H1 (cell line): Measurements from ENCODE around the gene TIGD1. TPM values are rescaled to one million over a fixed set of nuclear protein-coding genes. Genes with fewer than 3 reads are reported as not detected.

Source experiments
- CTCF ChIA-PET: fragments of 300-600 bp; sonication (Branson Sonifier 250); formaldehyde crosslinking; loops from one replicate; lab custom pipeline; 2021; ENCODE audit not compliant: partially characterized antibody; lab: Charles Lee
- POLR2A ChIA-PET: fragments of 300-600 bp; sonication (Branson Sonifier 250); formaldehyde crosslinking; loops from one replicate; lab custom pipeline; 2021; ENCODE audit warnings: inconsistent platforms; ENCODE audit not compliant: partially characterized antibody; lab: Charles Lee
- DNase-seq, 2 experiments: peaks; one replicate each; pipeline versions ENCODE4 v3.0.0 to v3.0.0-alpha.2; 2010 to 2022; ENCODE audit warnings: low spot score in 2 of 2, low read depth in 1 of 2, mixed read lengths in 1 of 2
- FAIRE-seq: peaks from 2 replicates; lab custom pipeline; 2011; peaks lifted over from hg19 to GRCh38; lab: Jason Lieb, UNC
- H2AFZ ChIP-seq: 2 replicates; pipeline ENCODE4 v1.8.1; 2012; ENCODE audit warnings: low read length, inconsistent platforms
- H2AK5ac ChIP-seq: 2 replicates; pipeline ENCODE4 v1.6.1; 2013; ENCODE audit warnings: low read depth, low read length
- H2BK120ac ChIP-seq: replicated peaks from 2 replicates; pipeline ENCODE3; 2013; ENCODE audit warnings: low read depth, low read length, inconsistent platforms
- H2BK12ac ChIP-seq: 2 replicates; pipeline ENCODE4 v1.6.1; 2013; ENCODE audit warnings: low read depth, low read length
- H2BK15ac ChIP-seq: 2 replicates; pipeline ENCODE4 v1.6.1; 2013; ENCODE audit warnings: low read length
- H2BK20ac ChIP-seq: 2 replicates; pipeline ENCODE4 v1.6.1; 2013; ENCODE audit warnings: low read length
- H2BK5ac ChIP-seq: 2 replicates; pipeline ENCODE4 v1.6.1; 2013; ENCODE audit warnings: low read depth, low read length
- H3K14ac ChIP-seq: 2 replicates; pipeline ENCODE4 v1.6.1; 2013; ENCODE audit warnings: inconsistent platforms; ENCODE audit not compliant: insufficient read length
- H3K18ac ChIP-seq: 2 replicates; pipeline ENCODE4 v1.6.1; 2013; ENCODE audit warnings: low read length; ENCODE audit errors: extremely low read depth
- H3K23ac ChIP-seq: 2 replicates; pipeline ENCODE4 v1.6.1; 2013; ENCODE audit warnings: inconsistent platforms; ENCODE audit not compliant: insufficient read length
- H3K23me2 ChIP-seq: 2 replicates; pipeline ENCODE4 v1.6.1; 2013; ENCODE audit warnings: low read depth, low read length
- H3K27ac ChIP-seq: 2 replicates; pipeline ENCODE4 v1.6.1; 2011; ENCODE audit warnings: low read depth, low read length, inconsistent platforms
- H3K27me3 ChIP-seq, 4 experiments: replicated peaks in 1 of 4; 1 replicate in 1 of 4; 2 replicates in 3 of 4; pipeline versions ENCODE4 v1.6.1 to v1.8.1; 2011 to 2013; ENCODE audit warnings: low read length in 3 of 4, mild to moderate bottlenecking in 3 of 4, inconsistent platforms in 2 of 4, mixed read lengths in 2 of 4, moderate library complexity in 1 of 4; ENCODE audit not compliant: control insufficient read depth in 3 of 4, insufficient read depth in 3 of 4; ENCODE audit errors: extremely low read depth in 1 of 4
- H3K36me3 ChIP-seq, 4 experiments: 2 replicates each; pipeline versions ENCODE4 v1.6.1 to v1.8.1; 2011 to 2013; ENCODE audit warnings: mild to moderate bottlenecking in 4 of 4, low read length in 3 of 4, moderate library complexity in 2 of 4, control low read depth in 1 of 4, inconsistent platforms in 1 of 4; ENCODE audit not compliant: insufficient read depth in 4 of 4, control insufficient read depth in 2 of 4
- H3K4ac ChIP-seq: replicated peaks from 2 replicates; pipeline ENCODE3; 2013; ENCODE audit warnings: low read length, low read depth, mixed read lengths, inconsistent platforms; ENCODE audit not compliant: insufficient read length
- H3K4me1 ChIP-seq, 4 experiments: replicated peaks in 1 of 4; 1 replicate in 1 of 4; 2 replicates in 3 of 4; pipeline versions ENCODE4 v1.6.1 to v1.8.1; 2011 to 2013; ENCODE audit warnings: low read length in 3 of 4, inconsistent platforms in 2 of 4, mixed read lengths in 1 of 4; ENCODE audit not compliant: insufficient read depth in 4 of 4, control insufficient read depth in 3 of 4
- H3K4me2 ChIP-seq, 2 experiments: 2 replicates each; pipeline versions ENCODE4 v1.6.1 to v1.8.1; 2011 to 2013; ENCODE audit warnings: low read depth in 2 of 2, low read length in 2 of 2, control low read depth in 1 of 2, inconsistent platforms in 1 of 2, mild to moderate bottlenecking in 1 of 2; ENCODE audit not compliant: insufficient read depth in 1 of 2
- H3K4me3 ChIP-seq, 4 experiments: fragments of 200-600, 300-600 bp in 1 of 4; sonication (generic), shearing (Covaris generic), sonication (Bioruptor Twin) in 1 of 4; 2 replicates each; pipeline versions ENCODE4 v1.5.1 to v1.8.1; 2011 to 2016; ENCODE audit warnings: low read length in 4 of 4, low read depth in 3 of 4, control low read depth in 2 of 4, inconsistent platforms in 2 of 4, mild to moderate bottlenecking in 2 of 4, mixed read lengths in 1 of 4, moderate library complexity in 1 of 4; ENCODE audit not compliant: insufficient read depth in 2 of 4; ENCODE audit errors: extremely low read depth in 1 of 4
- H3K56ac ChIP-seq: replicated peaks from 2 replicates; pipeline ENCODE3; 2013; ENCODE audit warnings: low read depth, mild to moderate bottlenecking, mixed read lengths, low read length, inconsistent platforms; ENCODE audit not compliant: insufficient read length
- H3K79me1 ChIP-seq: 2 replicates; pipeline ENCODE4 v1.6.1; 2013; ENCODE audit warnings: low read depth, low read length, control low read depth
- H3K79me2 ChIP-seq, 2 experiments: 2 replicates each; pipeline versions ENCODE4 v1.6.1 to v1.8.1; 2012 to 2013; ENCODE audit warnings: low read length in 2 of 2, mild to moderate bottlenecking in 2 of 2, inconsistent platforms in 1 of 2; ENCODE audit not compliant: insufficient read depth in 2 of 2, control insufficient read depth in 1 of 2
- H3K9ac ChIP-seq, 4 experiments: replicated peaks in 1 of 4; 1 replicate in 1 of 4; 2 replicates in 3 of 4; pipeline versions ENCODE4 v1.6.1 to v1.8.1; 2011 to 2013; ENCODE audit warnings: low read depth in 3 of 4, low read length in 3 of 4, control low read depth in 2 of 4, mild to moderate bottlenecking in 2 of 4, moderate library complexity in 2 of 4, inconsistent platforms in 1 of 4; ENCODE audit errors: extremely low read depth in 1 of 4
- H3K9me3 ChIP-seq, 2 experiments: 2 replicates each; pipeline versions ENCODE4 v1.6.1 to v1.8.1; 2012 to 2013; ENCODE audit warnings: mild to moderate bottlenecking in 2 of 2, moderate library complexity in 2 of 2, control low read depth in 1 of 2, inconsistent platforms in 1 of 2, low read depth in 1 of 2, low read length in 1 of 2, mixed read lengths in 1 of 2; ENCODE audit not compliant: insufficient read depth in 2 of 2
- H4K20me1 ChIP-seq, 2 experiments: replicated peaks in 1 of 2; 2 replicates each; pipeline versions ENCODE3 to v1.8.1; 2011 to 2013; ENCODE audit warnings: inconsistent platforms in 2 of 2, low read length in 2 of 2, mild to moderate bottlenecking in 1 of 2; ENCODE audit not compliant: insufficient read depth in 2 of 2, control insufficient read depth in 1 of 2
- H4K5ac ChIP-seq: 2 replicates; pipeline ENCODE4 v1.6.1; 2013; ENCODE audit warnings: low read length, low read depth, mixed read lengths, inconsistent platforms; ENCODE audit not compliant: insufficient read length
- H4K8ac ChIP-seq: 2 replicates; pipeline ENCODE4 v1.8.0; 2013; ENCODE audit warnings: mild to moderate bottlenecking, moderate library complexity, low read length, inconsistent platforms; ENCODE audit not compliant: insufficient read depth; ENCODE audit errors: extremely low read depth
- H4K91ac ChIP-seq: replicated peaks from 2 replicates; pipeline ENCODE3; 2013; ENCODE audit warnings: low read length, mixed read lengths, inconsistent platforms; ENCODE audit not compliant: insufficient read length
- MAX ChIP-seq: IDR thresholded peaks from 2 replicates; pipeline ENCODE4 v1.6.1; 2012; ENCODE audit warnings: inconsistent platforms
- SIN3A ChIP-seq, 2 experiments: IDR thresholded peaks in 1 of 2; conservative IDR thresholded peaks in 1 of 2; 2 replicates each; pipeline ENCODE4 v1.6.1; 2011 to 2012; ENCODE audit warnings: low read length in 2 of 2, improper control_type of control experiment in 1 of 2, low read depth in 1 of 2, mild to moderate bottlenecking in 1 of 2
- SIRT6 ChIP-seq: IDR thresholded peaks from one replicate; pipeline ENCODE4 v1.7.1; 2012; ENCODE audit warnings: low read length, inconsistent platforms
- SP2 ChIP-seq: IDR thresholded peaks from 2 replicates; pipeline ENCODE4 v1.6.1; 2012; ENCODE audit warnings: mild to moderate bottlenecking, low read length, inconsistent platforms
- SP4 ChIP-seq: IDR thresholded peaks from 2 replicates; pipeline ENCODE4 v1.6.1; 2012; ENCODE audit warnings: low read length, inconsistent platforms
- WGBS, 2 experiments: shearing (Covaris generic) in 1 of 2; methylation state at CpG; one replicate each; pipeline versions ENCODE4 v1.1.6 to v1.1.7; 2013 to 2015; ENCODE audit warnings: low lambda C conversion rate in 2 of 2, mixed read lengths in 2 of 2, inconsistent platforms in 1 of 2, low coverage in 1 of 2, missing lambda C conversion rate in 1 of 2; ENCODE audit not compliant: insufficient replicate concordance in 2 of 2, insufficient coverage in 1 of 2, insufficient read length in 1 of 2; ENCODE audit errors: extremely low coverage in 1 of 2, missing lambda C conversion rate in 1 of 2; 5-methylcytosine and 5-hydroxymethylcytosine counted together
- polyA plus RNA-seq, 7 experiments: library from polyadenylated mRNA; depleted of rRNA in 3 of 7; stranded (reverse) in 5 of 7; unstranded in 2 of 7; fragments of >200 nt in 5 of 7; fragments of 200-250 nt in 2 of 7; gene quantifications; 1 replicate in 5 of 7; 2 replicates in 1 of 7; 4 replicates in 1 of 7; pipeline versions ENCODE4 v1.2.1 to v1.2.3, GENCODE V29; 2011 to 2013; ENCODE audit warnings: missing spikeins in 2 of 7, mixed read lengths in 2 of 7
- total RNA-seq: library from RNA; stranded (reverse); fragmentation: NEBNext Ultra II Directional; extraction: Animal tissue kit (Norgen Biotek cat#: 25700); gene quantifications from 2 replicates; pipeline ENCODE4 v1.2.1, GENCODE V29; 2021

TIGD1 gene
- total and polyA plus RNA-seq, 2 of the 8 experiments (the other 6 are each of a cell fraction or from before 2014, with no cell fraction given): 4.7 to 8.3 TPM

- H3K79me1 ChIP-seq: no peaks in the 10 kb centered on the region
- H3K23ac ChIP-seq: no peak overlapping the region
- H3K4me2 ChIP-seq: peak overlapping the region; percentile 100
- no peak for DNase-seq
- H3K27ac ChIP-seq: no peak overlapping the region
- H4K91ac ChIP-seq: peak overlapping the region; percentile 94
- peak overlapping the region; percentile 54 for H4K5ac ChIP-seq
- H2BK5ac ChIP-seq: peak overlapping the region; percentile 71
- peak overlapping the region in 1 of 4 experiments; percentile 60; a peak in 1 of 7 replicates for H3K9ac ChIP-seq
- H3K4me3 ChIP-seq: peak overlapping the region; percentile 39 to 84 (median 56)
- peak overlapping the region; percentile 96 for H3K14ac ChIP-seq
- peak overlapping the region; percentile 96 for H3K4ac ChIP-seq
- no peak overlapping the region for H2BK120ac ChIP-seq
- H3K36me3 ChIP-seq: no peaks in the 10 kb centered on the region
- ChIA-PET CTCF (interaction anchor here (0.9 to 2.9 kb wide), 6 partner anchors 10 to 94 kb away, joined by 3 to 13 read pairs (median 3); no protein-coding TSS in a partner anchor), POLR2A (interaction anchor here (1.3 kb wide), 1 partner anchor 18 kb away, joined by 4 read pairs; the partner anchor contains the start of gene PRSS56)
- FAIRE-seq: no peak
- H2AFZ ChIP-seq: no peak overlapping the region
- 3% methylated on average over 20 of the region's 21 CpGs; no CpG with 5 or more reads in 1 of the 2 experiments for WGBS, 2 experiments
- no peaks in the 10 kb centered on the region for H3K79me2 ChIP-seq
- no peak overlapping the region for H3K56ac ChIP-seq
- H3K18ac ChIP-seq: no peak overlapping the region; the same call in none of the 2 replicates
- H3K27me3 ChIP-seq: peaks cover 15 to 48% (median 42%) of the 10 kb centered on the region in 4 experiments
- H4K20me1 ChIP-seq: peaks cover 0 to 2% of the 10 kb centered on the region in 2 experiments
- H2BK12ac ChIP-seq: peak overlapping the region; percentile 93; the same call in 1 of the 2 replicates
- H2BK20ac ChIP-seq: no peak overlapping the region
- H4K8ac ChIP-seq: no peak overlapping the region
- H3K4me1 ChIP-seq: peaks cover 0 to 28% (median 17%) of the 10 kb centered on the region in 4 experiments; a peak in 6 of 7 replicates
- peak in 1 of 2 experiments; percentile 28; a peak in 1 of 4 replicates for TF ChIP-seq SIN3A (conservative IDR thresholded peaks at IDR 0.05 in 1 of 2, IDR thresholded peaks at IDR 0.05 in 1 of 2; ENCODE audit: low read depth in 1 of 2, low read length in 2 of 2)
- no peak for TF ChIP-seq SP2
- no peak for TF ChIP-seq SIRT6
- peak; percentile 67 for TF ChIP-seq MAX
- no peak for TF ChIP-seq SP4
- H3K9me3 ChIP-seq: no peaks in the 10 kb centered on the region
- H2BK15ac ChIP-seq: peak overlapping the region; percentile 99; the same call in 1 of the 2 replicates
- no peak overlapping the region for H2AK5ac ChIP-seq
- peaks cover 12% of the 10 kb centered on the region for H3K23me2 ChIP-seq
Measured at GRCh38 chr2:232502511-232502910, 47.8 kb downstream of the TIGD1 start.
